ENCODE data around the gene HTT.

GRCh38 chr4:3283483-3283882 is 209.0 kb downstream of the HTT start:
- no peak for TF ChIP-seq ZNF577 (CRISPR knock-in tag; IDR thresholded peaks at IDR 0.05; ENCODE audit: borderline replicate concordance, low read depth)
- no peak for TF ChIP-seq ZBTB40 (IDR thresholded peaks at IDR 0.05)
- no peak for TF ChIP-seq ZBTB40 (CRISPR knock-in tag; IDR thresholded peaks at IDR 0.05)
- TF ChIP-seq CTCF (CRISPR knock-in tag; IDR thresholded peaks at IDR 0.05) = no peak

All from HepG2 (cell line).